Fibroblast of pulmonary artery (primary cell): ENCODE data around the gene DUS2.

Source experiments
- DNase-seq: peaks from one replicate; pipeline ENCODE4 v3.0.0-alpha.2; 2010; ENCODE audit warnings: low read depth
- H3K4me3 ChIP-seq: replicated peaks from 2 replicates; pipeline ENCODE4 v1.5.1; 2011; ENCODE audit warnings: low read depth, mild to moderate bottlenecking, control low read depth, low read length, moderate library complexity
- CTCF ChIP-seq: IDR thresholded peaks from 2 replicates; pipeline ENCODE4 v1.5.1; 2011; ENCODE audit warnings: mild to moderate bottlenecking, control low read depth, low read length, inconsistent platforms; ENCODE audit errors: missing control alignments

Gene DUS2

DNA sequence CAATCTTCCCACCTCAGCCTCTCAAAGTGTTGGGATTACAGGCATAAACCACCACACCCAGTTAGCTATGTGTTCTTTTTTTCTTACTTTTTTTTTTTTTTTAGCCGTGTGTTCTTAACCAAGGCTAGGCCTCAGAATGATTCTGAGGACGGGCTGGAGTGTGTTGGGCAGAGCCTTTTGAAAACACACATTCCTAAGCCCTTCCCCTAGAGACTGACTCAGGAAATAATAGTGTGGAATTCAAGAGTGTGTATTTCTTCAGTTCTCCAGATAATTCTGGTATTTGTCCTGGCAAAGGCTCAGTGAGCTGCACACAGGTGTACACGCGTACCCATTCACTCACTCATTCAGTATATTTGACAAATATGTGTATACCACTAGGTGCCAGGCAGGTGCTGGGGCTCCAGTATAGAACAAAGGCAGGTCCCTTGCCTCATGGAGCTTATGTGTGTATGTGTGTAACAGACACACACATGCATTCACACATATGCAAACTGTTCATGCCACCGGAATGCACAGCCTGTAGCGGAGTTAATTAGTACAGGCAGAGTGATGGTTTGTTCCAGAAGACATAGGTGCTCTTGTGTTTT lies 42.7 kb downstream of the DUS2 start:
- no peak overlapping the region for H3K4me3 ChIP-seq
- TF ChIP-seq CTCF, result no peak
- DNase-seq, result peak; percentile 90

DNA sequence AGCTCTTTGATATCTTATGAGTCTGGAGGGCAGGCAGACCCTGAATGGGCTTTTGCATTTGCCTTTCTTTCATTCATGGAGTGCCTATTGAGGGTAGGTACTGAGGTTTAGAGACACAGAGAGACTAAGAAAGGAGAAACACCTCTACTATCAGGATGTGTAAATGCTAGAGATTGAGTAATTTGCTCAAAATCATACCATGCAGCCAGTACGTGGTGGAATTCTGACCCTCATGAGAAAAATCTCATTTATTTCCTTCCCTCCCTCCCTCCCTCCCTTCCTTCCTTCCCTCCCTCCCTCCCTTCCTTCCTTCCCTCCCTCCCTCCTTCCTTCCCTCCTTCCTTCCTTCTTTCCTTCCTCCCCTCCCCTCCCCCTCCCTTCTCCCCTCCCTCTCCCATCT lies 43.7 kb downstream of the DUS2 start:
- DNase-seq, result no peak
- no peak overlapping the region for H3K4me3 ChIP-seq
- no peak for TF ChIP-seq CTCF

- no peak for DNase-seq
- TF ChIP-seq CTCF, result no peak
- H3K4me3 ChIP-seq, result no peak overlapping the region
Measured at GRCh38 chr16:68068926-68069325, 45.8 kb downstream of the DUS2 start.

DNA sequence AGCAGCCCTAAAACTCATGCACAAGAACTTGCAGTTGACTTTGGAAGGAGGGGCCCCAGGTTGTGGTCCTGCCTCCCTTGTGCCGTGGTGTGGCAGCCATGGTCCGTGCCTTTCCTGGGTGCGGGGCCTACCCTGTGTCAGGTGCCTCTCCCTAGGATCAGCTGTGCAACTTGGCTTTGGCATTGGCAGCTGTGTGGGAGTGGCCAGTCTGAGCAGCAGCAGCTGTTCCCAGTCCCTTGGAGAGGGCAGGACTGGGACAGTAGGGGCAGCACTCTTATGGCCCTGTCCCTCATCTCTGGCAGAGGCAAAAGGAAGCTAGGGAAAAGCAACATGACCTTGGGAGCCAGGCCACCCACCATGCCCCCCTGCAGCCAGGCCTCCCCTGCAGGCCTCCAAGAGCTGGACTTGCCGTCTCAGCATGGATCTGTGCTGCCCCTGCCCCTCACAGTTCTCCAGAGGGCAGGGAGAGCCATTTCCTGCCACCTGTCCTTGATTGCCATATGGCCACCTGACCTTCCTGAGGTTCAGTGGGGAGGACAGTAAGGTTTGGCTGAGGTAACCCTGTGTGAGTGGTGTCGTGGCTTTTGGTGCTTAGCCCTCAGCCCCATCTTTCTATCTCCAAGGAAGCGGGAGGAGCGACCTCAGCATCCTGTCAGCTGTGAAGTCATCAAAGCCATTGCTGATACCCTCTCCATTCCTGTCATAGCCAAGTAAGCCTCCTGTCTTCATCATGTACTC lies 46.6 kb downstream of the DUS2 start:
- no peak for DNase-seq
- no peak overlapping the region for H3K4me3 ChIP-seq
- no peak for TF ChIP-seq CTCF

- H3K4me3 ChIP-seq, result no peak overlapping the region
- TF ChIP-seq CTCF, result no peak
Measured at GRCh38 chr16:68070249-68070730, 47.2 kb downstream of the DUS2 start.

DNA sequence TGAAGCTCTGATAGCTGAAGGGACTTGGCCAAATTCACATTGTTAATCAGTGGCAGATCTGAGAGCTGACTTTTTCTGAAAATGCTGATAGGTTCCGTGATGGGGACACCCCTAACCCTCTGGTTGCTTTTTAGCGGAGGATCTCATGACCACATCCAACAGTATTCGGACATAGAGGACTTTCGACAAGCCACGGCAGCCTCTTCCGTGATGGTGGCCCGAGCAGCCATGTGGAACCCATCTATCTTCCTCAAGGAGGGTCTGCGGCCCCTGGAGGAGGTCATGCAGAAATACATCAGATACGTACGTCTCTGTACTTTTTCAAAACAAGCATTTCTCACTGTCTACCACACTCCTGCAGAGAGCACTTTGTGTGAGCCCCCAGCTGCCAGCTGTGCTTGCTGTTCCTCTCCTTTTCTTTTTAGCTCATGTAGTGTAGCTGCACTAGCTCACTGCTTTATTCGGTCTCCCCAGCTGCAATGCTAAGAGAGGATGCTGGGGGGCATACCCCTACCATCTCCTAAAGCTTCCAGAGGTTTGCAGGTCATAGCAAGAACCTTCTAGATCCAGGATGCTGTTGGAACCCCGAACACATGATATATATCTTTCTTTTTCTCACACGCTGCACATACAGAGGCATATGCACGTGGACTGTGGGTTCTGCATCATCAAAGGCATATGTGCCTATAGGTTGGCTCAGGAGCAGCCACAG lies 47.9 kb downstream of the DUS2 start:
- no peak for TF ChIP-seq CTCF
- no peak overlapping the region for H3K4me3 ChIP-seq
- DNase-seq, result no peak

More at GRCh38 chr16:68070249-68070730, 47.2 kb downstream of the DUS2 start:
- DNase-seq, result no peak
